Measurements from ENCODE around the gene KATNAL1. TPM values are rescaled to one million over a fixed set of nuclear protein-coding genes. Genes with fewer than 3 reads are reported as not detected.

The KATNAL1 gene
- total RNA-seq, 4 donors from 2014 or later = 3.1 to 15.2 (median 4.2) TPM

DNA sequence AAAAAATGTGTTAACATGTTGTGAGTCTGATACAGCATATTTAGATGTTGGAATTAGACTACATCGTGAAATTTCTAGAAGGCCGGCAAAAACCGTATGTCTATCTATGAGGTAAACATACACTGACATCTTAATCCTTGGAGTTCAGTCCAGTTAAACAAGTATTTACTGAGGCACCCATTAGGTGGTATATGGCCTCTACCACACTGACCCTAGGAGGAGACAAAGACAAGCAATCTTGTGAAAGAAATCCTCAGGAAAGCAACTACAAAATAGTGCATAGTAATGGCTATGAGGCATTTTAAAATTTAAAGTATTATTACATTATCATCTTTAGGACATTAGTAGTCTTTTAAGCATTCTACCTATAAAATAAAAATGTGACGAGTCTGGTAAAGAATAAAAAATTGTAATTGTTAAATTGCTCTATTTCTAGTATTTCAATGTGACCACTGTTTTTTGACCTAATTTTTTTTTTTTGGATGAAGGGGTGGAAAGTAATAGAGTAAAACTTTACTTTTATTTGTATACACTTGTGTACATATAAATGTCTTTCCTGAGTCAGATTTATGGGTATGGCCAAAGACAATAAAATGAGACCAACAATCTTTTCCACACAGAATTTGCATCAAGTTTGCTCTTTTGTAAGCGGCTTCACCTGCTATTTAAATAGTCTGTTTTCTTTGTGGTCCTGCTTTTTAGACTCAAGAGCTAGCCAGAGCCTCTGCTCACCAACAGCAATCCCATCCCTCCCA lies 50.5 kb downstream of the KATNAL1 start:
- intact Hi-C loops (cut with DNase I; ENCODE audit: low total_unique reads) = no loop called here
- H3K4me3 ChIP-seq (ENCODE audit: low read depth, poor library complexity, severe bottlenecking) = no peak overlapping the region
- WGBS, 2 donors = 86 to 88% methylated on average over 5 of the region's 5 CpGs
- no peak for TF ChIP-seq CTCF (IDR thresholded peaks at IDR 0.05)
- TF ChIP-seq POLR2A (IDR thresholded peaks at IDR 0.05) = no peak
- DNase-seq (ENCODE audit: low spot score in 2 of 2) = no peak

- intact Hi-C loops (cut with DNase I; ENCODE audit: low total_unique reads) = no loop called here
- no peak for DNase-seq (ENCODE audit: low spot score in 2 of 2)
- no peak overlapping the region for H3K4me3 ChIP-seq (ENCODE audit: low read depth, poor library complexity, severe bottlenecking)
- TF ChIP-seq POLR2A (IDR thresholded peaks at IDR 0.05) (no peak), CTCF (IDR thresholded peaks at IDR 0.05) (no peak)
- WGBS, 2 donors = 91 to 94% methylated on average over 1 of the region's 1 CpG
These were observed 51.7 kb downstream of the KATNAL1 start for GRCh38 chr13:30255696-30256095.

- WGBS, 2 donors = 89 to 91% methylated on average over 7 of the region's 7 CpGs
- intact Hi-C loops (cut with DNase I; ENCODE audit: low total_unique reads) = no loop called here
- DNase-seq (ENCODE audit: low spot score in 2 of 2) = no peak
- no peak for TF ChIP-seq POLR2A (IDR thresholded peaks at IDR 0.05)
- no peak for TF ChIP-seq CTCF (IDR thresholded peaks at IDR 0.05)
- no peak overlapping the region for H3K4me3 ChIP-seq (ENCODE audit: low read depth, poor library complexity, severe bottlenecking)
These were observed 53.5 kb downstream of the KATNAL1 start for GRCh38 chr13:30253830-30254229.

- no peak for DNase-seq (ENCODE audit: low spot score in 2 of 2)
- no peak overlapping the region for H3K4me3 ChIP-seq (ENCODE audit: low read depth, poor library complexity, severe bottlenecking)
- intact Hi-C loops (cut with DNase I; ENCODE audit: low total_unique reads) = no loop called here
- WGBS, 2 donors = 97 to 99% methylated on average over 2 of the region's 2 CpGs
- no peak for TF ChIP-seq CTCF (IDR thresholded peaks at IDR 0.05)
- TF ChIP-seq POLR2A (IDR thresholded peaks at IDR 0.05) = no peak
These were observed 59.9 kb downstream of the KATNAL1 start for GRCh38 chr13:30247406-30247805.

- WGBS, 2 donors = 46 to 51% methylated on average over 2 of the region's 2 CpGs
These were observed 65.8 kb downstream of the KATNAL1 start for GRCh38 chr13:30241532-30241931.

More at GRCh38 chr13:30241532-30241931, 65.8 kb downstream of the KATNAL1 start:
- H3K4me3 ChIP-seq (ENCODE audit: low read depth, poor library complexity, severe bottlenecking) = no peak overlapping the region
- TF ChIP-seq CTCF (IDR thresholded peaks at IDR 0.05) = no peak
- TF ChIP-seq POLR2A (IDR thresholded peaks at IDR 0.05) = no peak
- no peak for DNase-seq (ENCODE audit: low spot score in 2 of 2)
- intact Hi-C loops (cut with DNase I; ENCODE audit: low total_unique reads) = no loop called here
